Gastroesophageal sphincter (tissue), 4 donors: Measurements from ENCODE around the gene SRBD1. TPM values are rescaled to one million over a fixed set of nuclear protein-coding genes. Genes with fewer than 3 reads are reported as not detected.
A peak's percentile ranks its signal among the peaks of the same experiment; 100 is the strongest.

ENCODE experiments used
- ATAC-seq: fragments of 150-250 bp; one replicate; pipeline ENCODE4 v1.9.1; 2016; ENCODE audit warnings: mild to moderate bottlenecking, moderate library complexity
- H3K27ac ChIP-seq, 4 donors: fragments of 200-600 bp; sonication (generic) in 3 of 4; 1 replicate in 3 of 4; 2 replicates in 1 of 4; pipeline ENCODE4 v1.5.1; 2016 to 2019
- H3K27me3 ChIP-seq: fragments of 200-600 bp; sonication (generic); one replicate; pipeline ENCODE4 v1.5.1; 2019
- H3K36me3 ChIP-seq, 2 donors: fragments of 200-600 bp; sonication (generic); one replicate each; pipeline ENCODE4 v1.5.1; 2019; ENCODE audit warnings: control low read depth in 1 of 2
- H3K4me1 ChIP-seq, 3 donors: fragments of 200-600 bp; sonication (generic); 1 replicate in 2 of 3; 2 replicates in 1 of 3; pipeline ENCODE4 v1.5.1; 2016 to 2019; ENCODE audit warnings: control low read depth in 2 of 3
- H3K4me3 ChIP-seq, 2 donors: fragments of 200-600 bp; sonication (generic); one replicate each; pipeline ENCODE4 v1.5.1; 2019; ENCODE audit warnings: mild to moderate bottlenecking in 1 of 2, moderate library complexity in 1 of 2
- H3K9me3 ChIP-seq, 3 donors: fragments of 200-600 bp; sonication (generic); one replicate each; pipeline ENCODE4 v1.5.1; 2017 to 2019; ENCODE audit warnings: control low read depth in 2 of 3
- EP300 ChIP-seq: sonication (generic); formaldehyde crosslinking; IDR thresholded peaks from one replicate; pipeline ENCODE4 v1.6.1; 2017; ENCODE audit warnings: antibody characterized with exemption, mild to moderate bottlenecking
- POLR2A ChIP-seq, 2 donors: fragments of 450-650 bp; IDR thresholded peaks; one replicate each; pipeline ENCODE4 v1.6.1; 2017; ENCODE audit warnings: antibody characterized with exemption in 2 of 2, mild to moderate bottlenecking in 2 of 2, moderate library complexity in 1 of 2
- POLR2AphosphoS5 ChIP-seq: sonication (generic); formaldehyde crosslinking; IDR thresholded peaks from one replicate; pipeline ENCODE4 v1.6.1; 2017; ENCODE audit warnings: antibody characterized with exemption
- WGBS, 2 donors: methylation state at CpG; one replicate each; pipeline ENCODE4 v1.1.5; 2018; ENCODE audit warnings: low coverage in 1 of 2; 5-methylcytosine and 5-hydroxymethylcytosine counted together
- total RNA-seq, 4 donors: library from RNA; depleted of rRNA; stranded (reverse); fragments of >200 nt; gene quantifications; one replicate each; pipeline ENCODE4 v1.1.0, GENCODE V29; 2016
- TF ChIP-seq, protein P1 (sequence below), 4 experiments: fragments of 200-600 bp in 2 of 4; fragments of 450-650 bp in 2 of 4; sonication (generic) in 1 of 4; IDR thresholded peaks; one replicate each; pipeline ENCODE4 v1.5.1; 2017 to 2019; ENCODE audit warnings: antibody characterized with exemption in 4 of 4, mild to moderate bottlenecking in 2 of 4, moderate library complexity in 2 of 4

SRBD1 gene
- total RNA-seq, 4 donors from 2014 or later, result 7.7 to 16.7 (median 12.5) TPM

- ATAC-seq, result no peak
- Histone ChIP-seq H3K9me3 (no peaks in the 10 kb centered on the region), H3K36me3 (no peaks in the 10 kb centered on the region), H3K4me3 (no peak overlapping the region), H3K27me3 (no peaks in the 10 kb centered on the region), H3K4me1 (peaks cover 0 to 16% (median 0%) of the 10 kb centered on the region in 3 donors), H3K27ac (no peak overlapping the region)
- 75 to 86% methylated on average over 1 of the region's 1 CpG for WGBS, 2 donors
- TF ChIP-seq, protein P1, sequence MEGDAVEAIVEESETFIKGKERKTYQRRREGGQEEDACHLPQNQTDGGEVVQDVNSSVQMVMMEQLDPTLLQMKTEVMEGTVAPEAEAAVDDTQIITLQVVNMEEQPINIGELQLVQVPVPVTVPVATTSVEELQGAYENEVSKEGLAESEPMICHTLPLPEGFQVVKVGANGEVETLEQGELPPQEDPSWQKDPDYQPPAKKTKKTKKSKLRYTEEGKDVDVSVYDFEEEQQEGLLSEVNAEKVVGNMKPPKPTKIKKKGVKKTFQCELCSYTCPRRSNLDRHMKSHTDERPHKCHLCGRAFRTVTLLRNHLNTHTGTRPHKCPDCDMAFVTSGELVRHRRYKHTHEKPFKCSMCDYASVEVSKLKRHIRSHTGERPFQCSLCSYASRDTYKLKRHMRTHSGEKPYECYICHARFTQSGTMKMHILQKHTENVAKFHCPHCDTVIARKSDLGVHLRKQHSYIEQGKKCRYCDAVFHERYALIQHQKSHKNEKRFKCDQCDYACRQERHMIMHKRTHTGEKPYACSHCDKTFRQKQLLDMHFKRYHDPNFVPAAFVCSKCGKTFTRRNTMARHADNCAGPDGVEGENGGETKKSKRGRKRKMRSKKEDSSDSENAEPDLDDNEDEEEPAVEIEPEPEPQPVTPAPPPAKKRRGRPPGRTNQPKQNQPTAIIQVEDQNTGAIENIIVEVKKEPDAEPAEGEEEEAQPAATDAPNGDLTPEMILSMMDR (IDR thresholded peaks at IDR 0.05), result no peak
- no peak for TF ChIP-seq EP300
- no peak for TF ChIP-seq POLR2A (IDR thresholded peaks at IDR 0.05)
- TF ChIP-seq POLR2AphosphoS5, result no peak
Observed at GRCh38 chr2:45627911-45628310, 16.8 kb upstream of the SRBD1 start.

- Histone ChIP-seq H3K27me3 (no peaks in the 10 kb centered on the region), H3K9me3 (no peaks in the 10 kb centered on the region), H3K4me1 (peaks cover 0 to 16% (median 0%) of the 10 kb centered on the region in 3 donors), H3K27ac (peak overlapping the region in 2 of 4 donors; percentile 22 to 61), H3K36me3 (no peaks in the 10 kb centered on the region), H3K4me3 (no peak overlapping the region)
- 45 to 60% methylated on average over 7 of the region's 8 CpGs for WGBS, 2 donors
- no peak for TF ChIP-seq EP300
- ATAC-seq, result no peak
Observed at GRCh38 chr2:45626387-45627221, 15.5 kb upstream of the SRBD1 start.

DNA sequence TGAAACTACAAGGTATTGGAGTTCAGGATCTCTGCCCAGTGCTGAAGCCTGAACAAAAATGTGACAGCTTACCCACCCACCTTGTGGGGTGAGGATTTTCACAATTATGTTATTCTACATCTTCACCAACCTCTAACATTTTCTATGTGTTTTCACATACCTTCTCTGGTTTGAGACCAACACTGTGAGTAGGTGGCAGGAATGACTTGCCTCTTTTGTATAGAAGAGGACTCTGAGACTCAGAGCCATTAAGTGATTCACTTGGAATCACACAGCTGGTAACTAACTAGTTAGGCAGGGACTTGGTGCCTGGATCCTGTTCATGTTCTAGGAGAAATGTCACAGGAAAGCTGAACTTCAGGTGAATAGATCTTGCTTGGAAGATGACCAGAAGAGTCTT is 14.8 kb upstream of the SRBD1 start:
- peak overlapping the region in 1 of 4 donors; percentile 61 for H3K27ac ChIP-seq
- no peaks in the 10 kb centered on the region for H3K27me3 ChIP-seq
- no peaks in the 10 kb centered on the region for H3K36me3 ChIP-seq
- ATAC-seq, result no peak
- peaks cover 0 to 16% (median 0%) of the 10 kb centered on the region in 3 donors for H3K4me1 ChIP-seq
- no peak overlapping the region for H3K4me3 ChIP-seq
- H3K9me3 ChIP-seq, result no peaks in the 10 kb centered on the region
- TF ChIP-seq EP300, result no peak

- Histone ChIP-seq H3K27ac (no peak overlapping the region), H3K36me3 (no peaks in the 10 kb centered on the region)
Observed at GRCh38 chr2:45623098-45623497, 12.0 kb upstream of the SRBD1 start.

GRCh38 chr2:45622336-45623075 is 11.4 kb upstream of the SRBD1 start:
- Histone ChIP-seq H3K9me3 (no peaks in the 10 kb centered on the region), H3K27ac (no peak overlapping the region), H3K4me3 (no peak overlapping the region), H3K27me3 (no peaks in the 10 kb centered on the region), H3K36me3 (no peaks in the 10 kb centered on the region), H3K4me1 (peaks cover 0 to 20% (median 0%) of the 10 kb centered on the region in 3 donors)
- no peak for ATAC-seq
- no peak for TF ChIP-seq POLR2A (IDR thresholded peaks at IDR 0.05)
- TF ChIP-seq EP300, result no peak
- TF ChIP-seq, protein P1 (IDR thresholded peaks at IDR 0.05), result no peak
- no peak for TF ChIP-seq POLR2AphosphoS5
- WGBS, 2 donors, result 89 to 95% methylated on average over 4 to 5 of the region's 6 CpGs

More at GRCh38 chr2:45623098-45623497, 12.0 kb upstream of the SRBD1 start:
- H3K27me3 ChIP-seq, result no peaks in the 10 kb centered on the region
- H3K4me3 ChIP-seq, result no peak overlapping the region
- whole genome bisulfite sequencing, 2 donors, result 85 to 90% methylated on average over 3 of the region's 3 CpGs
- H3K4me1 ChIP-seq, result peaks cover 0 to 16% (median 0%) of the 10 kb centered on the region in 3 donors
- no peak for TF ChIP-seq EP300
- no peak for TF ChIP-seq POLR2A (IDR thresholded peaks at IDR 0.05)
- TF ChIP-seq, protein P1 (IDR thresholded peaks at IDR 0.05), result no peak
- no peak for TF ChIP-seq POLR2AphosphoS5
- H3K9me3 ChIP-seq, result no peaks in the 10 kb centered on the region
- no peak for ATAC-seq
